GM20431 (cell line): ENCODE data around the gene MARVELD1.
"Not testable (repeated sequence)": the region's sequence is repeated elsewhere in the genome, so short reads cannot be mapped to it uniquely, and the experiment has no call there.

Source experiments
- in situ Hi-C: fragments of 300-500 bp; cut with MseI, MboI; formaldehyde crosslinking; loops from one replicate; pipeline ENCODE4 v1.15.0; 2020; ENCODE audit warnings: low sequenced_read_pairs; ENCODE audit not compliant: unreplicated experiment

MARVELD1 gene

DNA sequence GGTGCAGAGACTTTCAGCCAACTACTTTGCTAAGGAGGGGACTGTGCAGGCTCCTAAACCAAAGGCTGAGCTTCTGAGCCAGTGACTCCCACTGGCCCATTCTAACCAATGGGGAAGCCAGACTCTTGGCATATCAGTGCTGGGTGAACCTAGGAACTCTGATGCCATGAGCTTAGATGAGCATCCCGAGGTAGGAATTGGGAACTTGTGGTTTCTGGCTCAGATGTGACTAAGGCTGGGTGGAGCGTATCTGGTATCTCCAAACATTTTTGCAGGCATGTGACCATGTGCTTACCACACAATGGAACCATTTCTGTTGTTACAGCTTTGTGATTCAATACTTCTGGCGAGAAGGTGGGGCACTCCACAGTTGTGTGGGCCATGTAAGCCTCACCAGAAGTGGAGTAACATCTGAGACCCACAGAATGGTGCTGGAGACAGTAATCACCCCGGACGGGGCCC, 23.9 kb upstream of the MARVELD1 start:
- in situ Hi-C loops: no loop called here

DNA sequence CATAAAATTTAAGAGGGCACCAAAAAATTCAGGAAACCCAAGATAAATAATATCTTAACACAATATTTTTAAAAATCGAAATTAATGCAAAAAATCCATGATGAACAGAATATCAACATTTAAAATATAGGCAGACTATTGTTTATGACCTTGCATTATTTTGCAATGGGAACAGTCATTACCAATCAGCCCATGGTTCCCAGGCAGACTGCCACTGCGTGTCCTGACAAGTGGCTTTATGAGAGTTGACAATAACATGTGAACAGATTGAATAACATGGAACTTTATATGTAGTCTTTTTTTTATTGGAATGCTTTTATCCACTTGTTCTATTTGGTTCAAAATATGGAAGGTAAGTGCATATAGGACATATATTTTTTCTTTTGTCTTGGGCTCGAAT, 23.4 kb upstream of the MARVELD1 start:
- in situ Hi-C loops: no loop called here

DNA sequence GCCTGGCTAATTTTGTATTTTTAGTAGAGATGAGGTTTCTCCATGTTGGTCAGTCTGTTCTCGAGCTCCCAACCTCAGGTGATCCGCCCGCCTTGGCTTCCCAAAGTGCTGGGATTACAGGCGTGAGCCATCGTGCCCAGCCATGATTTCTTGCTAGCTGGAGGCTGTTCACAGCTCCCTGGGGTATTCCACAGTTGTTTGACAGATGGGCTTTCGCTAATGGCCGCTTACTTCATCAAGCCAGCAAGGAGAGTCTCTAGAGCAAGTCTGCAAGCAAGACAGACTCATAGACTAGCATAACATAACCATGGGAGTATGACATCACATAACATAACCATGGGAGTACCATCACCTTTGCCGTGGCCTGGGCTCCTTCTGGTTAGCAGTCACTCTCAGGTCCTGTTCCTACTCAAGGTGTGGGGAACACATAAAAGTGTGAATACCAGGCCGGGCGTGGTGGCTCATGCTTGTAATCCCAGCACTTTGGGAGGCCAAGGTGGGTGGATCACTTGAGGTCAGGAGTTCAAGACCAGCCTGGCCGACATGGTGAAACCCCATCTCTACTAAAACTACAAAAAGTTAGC, 15.4 kb upstream of the MARVELD1 start:
- in situ Hi-C loops: not testable (repeated sequence)

DNA sequence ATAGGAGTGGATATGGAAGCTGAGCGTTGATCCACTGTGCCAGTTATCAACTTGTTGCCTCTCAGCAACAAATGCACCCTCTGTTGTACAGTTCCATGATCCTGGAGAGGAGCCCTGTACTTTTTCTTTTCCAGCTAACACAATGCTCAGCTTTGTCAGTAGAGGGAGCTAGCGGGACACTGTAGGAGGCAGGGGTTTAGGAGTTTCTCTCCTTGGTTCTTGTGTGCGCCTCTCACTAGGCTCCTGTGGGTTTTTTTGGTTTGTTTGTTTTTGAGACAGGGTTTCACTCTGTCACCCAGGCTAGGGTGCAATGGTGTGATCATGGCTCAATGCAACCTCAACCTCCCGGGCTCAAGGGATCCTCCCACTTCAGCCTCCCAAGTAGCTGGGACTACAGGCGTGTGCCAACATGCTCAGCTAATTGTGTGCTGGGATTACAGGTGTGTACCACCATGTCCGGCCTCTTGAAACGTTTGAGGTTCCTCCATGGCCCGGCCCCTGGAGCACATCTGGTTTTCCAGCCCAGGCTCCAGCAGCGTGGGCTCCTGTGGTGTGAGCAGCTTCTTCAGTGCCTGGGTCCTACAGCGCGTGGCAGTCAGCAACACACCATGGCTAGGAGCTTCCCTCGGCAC, 12.0 kb upstream of the MARVELD1 start:
- in situ Hi-C loops: no loop called here

DNA sequence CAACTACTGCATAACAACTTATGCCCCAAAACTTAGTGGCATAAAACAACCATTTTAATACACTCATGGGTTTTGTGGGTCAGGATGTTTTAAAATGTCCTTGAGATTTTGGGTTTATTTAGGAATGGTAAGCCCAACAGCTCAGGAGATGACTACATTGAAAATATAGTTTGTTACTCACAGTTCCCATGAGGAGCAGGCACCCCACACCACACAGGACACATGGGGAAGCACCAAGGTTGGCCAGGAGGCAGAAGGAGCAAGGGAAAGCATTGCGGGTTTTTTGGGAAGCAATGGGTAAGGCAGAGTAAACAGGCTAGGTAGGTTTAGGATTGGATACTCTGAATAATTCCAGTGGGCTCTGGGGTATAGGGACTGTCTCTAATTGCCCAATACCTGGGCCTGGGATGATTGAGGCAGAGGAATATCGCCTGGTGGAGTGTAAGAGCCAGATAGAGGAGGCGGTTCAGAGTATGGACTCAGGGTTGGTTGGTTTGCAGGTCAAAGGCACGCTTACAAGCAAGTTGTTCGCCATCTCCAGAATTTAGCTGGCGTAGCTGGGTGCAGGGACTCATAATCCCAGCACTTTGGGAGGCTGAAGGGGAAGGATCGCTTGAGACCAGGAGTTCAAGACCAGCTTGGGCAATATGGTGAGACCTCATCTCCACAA, 10.0 kb upstream of the MARVELD1 start:
- in situ Hi-C loops: no loop called here

DNA sequence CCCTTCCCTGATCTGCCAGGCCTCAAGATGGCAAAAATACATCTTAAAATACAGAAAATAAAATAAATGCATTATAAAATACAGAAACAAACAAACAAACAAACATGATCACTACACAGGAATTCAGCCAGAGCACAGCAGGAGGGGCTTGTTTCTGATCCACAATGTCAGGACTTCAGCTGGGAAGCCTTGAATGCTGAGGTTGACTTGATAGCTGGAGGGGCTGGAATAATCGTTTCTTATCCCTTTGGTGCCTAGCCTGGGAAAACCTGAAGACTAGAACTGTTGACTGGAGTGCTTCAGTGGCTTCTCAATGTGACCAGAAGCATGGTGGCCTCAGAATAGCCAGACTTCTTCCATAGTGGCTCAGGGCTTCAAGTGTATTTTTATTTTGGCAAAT, 9.2 kb upstream of the MARVELD1 start:
- in situ Hi-C loops: no loop called here

DNA sequence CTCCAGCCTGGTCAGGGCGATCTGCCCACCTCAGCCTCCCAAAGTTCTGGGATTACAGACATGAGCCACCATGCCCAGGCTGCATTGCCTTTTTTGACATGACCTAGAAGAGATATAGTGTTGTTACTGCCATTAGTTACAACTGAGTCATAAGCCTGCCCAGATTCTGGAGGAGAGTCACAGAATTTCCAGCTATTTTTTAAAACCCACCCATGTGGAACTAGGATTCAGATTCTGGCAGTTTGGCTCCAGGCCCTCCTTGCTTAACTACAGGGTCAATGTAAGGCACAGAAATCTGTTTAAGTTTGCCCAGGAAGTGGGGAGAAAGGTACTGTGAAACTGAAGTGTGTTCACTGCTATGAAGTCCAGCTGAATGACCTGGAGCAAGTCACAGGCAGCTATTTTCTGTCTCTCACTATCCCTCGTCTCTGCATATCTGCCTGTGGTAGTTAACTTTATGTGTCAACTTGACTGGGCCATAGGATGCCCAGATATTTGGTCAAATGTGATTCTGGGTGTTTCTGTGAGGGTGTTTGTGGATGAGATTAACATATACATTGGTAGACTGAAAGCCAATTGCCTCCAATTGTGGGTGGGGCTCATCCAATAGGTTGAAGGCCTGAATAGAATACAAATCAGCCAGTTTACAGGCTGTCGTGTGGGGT, 8.4 kb upstream of the MARVELD1 start:
- in situ Hi-C loops: no loop called here

DNA sequence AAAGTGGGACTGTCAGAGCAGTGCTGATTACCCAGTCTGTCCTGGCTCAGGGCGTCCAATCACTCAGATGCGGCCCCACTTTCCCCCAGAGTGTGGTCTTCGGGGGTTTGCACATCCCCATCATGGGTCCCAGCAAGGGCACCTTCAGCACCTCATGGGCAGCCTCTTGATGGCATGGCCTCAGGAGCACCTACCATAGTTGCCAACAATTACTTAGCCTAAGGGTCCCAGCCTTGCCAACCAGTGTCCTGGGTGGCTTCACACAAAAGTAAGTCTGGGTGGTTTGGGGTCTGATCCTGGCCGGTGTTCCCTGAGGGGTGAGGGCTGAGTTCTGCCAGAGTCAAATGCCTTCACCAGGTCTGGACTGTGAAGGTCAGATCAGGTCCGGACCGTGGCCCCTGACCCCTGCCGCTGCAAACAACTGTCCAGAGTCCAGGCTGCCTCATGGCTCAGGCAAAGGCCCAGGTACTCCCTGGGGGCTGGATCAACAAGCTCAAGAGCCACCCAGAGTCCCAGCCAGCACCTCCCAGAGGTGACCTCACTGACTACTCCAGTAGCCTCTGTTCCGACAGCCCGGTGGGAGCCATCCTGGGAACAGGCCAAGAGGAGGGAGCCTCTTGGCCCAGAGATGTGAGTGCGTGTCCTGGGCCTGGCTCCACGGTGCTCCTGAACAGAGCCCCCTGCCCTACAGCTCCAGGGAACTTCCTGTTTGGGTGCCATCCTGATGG, 6.2 kb upstream of the MARVELD1 start:
- in situ Hi-C loops: no loop called here

DNA sequence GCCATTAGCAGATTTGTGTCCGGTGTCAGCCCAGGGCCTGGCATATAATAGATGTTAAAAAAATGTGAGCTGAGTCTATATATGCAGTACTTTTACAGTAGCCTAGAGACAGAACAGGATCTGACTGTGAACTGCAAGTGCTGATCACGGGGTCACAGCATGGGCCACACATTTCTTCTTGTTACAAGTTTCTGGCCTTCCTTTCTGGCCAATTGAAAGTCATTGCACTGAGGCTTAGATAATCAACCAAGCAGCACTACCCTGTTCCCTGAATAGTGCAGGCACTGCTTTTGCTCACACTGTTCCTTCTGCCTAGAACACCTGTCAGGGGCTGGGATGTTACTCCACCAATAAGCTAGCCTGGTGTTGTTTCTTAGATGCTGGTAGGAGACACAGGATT, 5.4 kb upstream of the MARVELD1 start:
- in situ Hi-C loops: no loop called here

DNA sequence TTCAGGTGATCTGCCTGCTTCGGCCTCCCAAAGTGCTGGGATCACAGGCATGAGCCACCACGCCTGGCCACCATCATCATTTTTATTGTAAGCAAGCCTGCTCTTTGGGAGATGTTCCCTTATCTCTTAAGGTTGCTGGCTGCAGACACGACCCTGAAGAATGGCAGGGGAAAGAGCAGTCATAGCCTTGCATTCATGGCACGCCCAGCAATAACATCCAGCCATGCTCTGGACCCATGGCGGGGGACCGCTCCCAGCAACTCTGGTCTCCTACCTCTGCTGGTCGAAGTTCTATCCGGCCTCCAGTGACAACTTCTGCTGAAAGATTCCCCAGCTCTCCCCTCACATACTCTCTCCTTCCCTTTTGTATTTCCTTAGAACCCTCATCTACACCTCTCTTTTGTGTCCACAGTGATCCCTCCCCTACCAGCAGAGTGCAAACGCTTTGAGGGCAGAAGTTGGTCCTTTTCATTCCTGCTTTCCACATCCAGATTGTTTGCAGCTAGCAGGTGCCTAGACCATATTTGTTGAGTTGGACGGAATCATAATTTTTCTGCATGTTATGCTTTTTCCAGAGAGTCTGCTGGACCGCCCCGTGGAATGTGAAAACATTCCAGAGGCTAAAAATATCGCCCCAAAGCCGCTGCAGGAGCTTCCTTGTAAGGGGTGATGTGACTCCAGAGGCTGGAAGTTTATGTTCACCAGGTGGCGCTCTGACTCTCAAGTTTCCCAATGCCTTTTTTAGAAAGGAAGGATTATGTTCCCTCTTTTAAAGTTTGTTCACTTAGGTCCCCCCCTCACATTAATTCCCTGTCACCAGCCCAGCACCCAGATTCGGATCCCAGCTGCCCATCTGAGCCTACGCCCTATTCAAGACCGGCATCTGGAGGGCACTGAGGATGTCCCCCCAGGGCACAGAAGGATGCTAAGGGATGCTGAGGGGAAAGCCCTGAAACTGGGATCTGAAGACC, 4.3 kb upstream of the MARVELD1 start:
- in situ Hi-C loops: no loop called here

DNA sequence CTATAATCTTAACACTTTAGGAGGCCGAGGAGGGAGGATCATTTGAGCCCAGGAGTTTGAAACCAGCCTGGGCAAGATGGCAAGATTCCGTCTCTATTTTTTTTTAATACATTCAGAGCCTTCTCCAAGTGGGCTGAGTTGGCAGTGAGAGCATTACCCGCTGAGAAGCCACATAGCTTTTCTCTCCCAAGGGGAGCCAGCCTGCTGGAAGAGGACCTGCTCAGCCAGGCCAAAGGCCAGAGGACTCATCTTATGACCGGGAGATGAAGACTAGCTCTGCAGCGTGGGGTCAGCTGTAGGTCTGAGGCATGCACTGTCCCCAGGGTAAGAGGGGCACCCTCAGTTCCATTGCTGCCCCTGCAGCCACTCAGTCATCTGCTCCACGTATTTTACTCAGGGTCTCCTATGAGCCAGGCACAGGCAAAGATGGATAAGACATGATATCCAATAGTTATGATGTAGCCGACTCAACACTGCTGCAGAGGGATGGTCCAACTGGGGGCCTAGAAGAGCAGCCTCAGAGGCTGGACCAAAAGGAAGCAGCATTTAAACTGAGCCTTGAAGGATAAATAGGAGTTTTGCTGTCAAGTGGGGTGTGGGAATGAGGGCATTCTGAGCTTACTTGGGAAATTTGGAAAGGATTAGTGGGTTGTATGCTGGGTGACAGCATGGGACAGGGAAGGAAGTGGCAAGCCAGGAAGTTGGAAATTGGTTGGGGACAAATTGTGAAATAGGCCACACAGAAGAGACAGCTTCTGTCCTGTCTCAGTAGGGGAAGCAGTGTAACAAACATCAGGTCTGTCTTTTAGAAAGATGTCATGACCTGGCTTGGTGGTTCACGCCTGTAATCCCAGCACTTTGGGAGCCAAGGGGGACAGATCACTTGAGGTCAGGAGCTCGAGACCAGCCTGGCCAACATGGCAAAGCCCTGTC, 1.6 kb upstream of the MARVELD1 start:
- in situ Hi-C loops: no loop called here

DNA sequence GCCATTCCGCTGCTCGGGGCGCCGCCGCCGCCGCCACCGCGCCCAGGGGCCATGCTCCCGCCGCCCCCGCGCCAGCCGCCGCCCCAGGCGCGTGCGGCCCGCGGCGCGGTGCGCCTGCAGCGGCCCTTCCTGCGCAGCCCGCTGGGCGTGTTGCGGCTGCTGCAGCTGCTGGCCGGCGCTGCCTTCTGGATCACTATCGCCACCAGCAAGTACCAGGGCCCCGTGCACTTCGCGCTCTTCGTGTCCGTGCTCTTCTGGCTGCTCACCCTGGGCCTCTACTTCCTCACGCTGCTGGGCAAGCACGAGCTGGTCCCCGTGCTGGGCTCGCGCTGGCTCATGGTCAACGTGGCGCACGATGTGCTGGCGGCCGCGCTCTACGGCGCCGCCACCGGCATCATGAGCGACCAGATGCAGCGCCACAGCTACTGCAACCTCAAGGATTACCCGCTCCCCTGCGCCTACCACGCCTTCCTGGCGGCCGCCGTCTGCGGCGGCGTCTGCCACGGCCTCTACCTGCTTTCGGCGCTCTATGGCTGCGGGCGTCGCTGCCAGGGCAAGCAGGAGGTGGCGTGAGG, 383 bp downstream of the MARVELD1 start:
- in situ Hi-C loops: no loop called here

DNA sequence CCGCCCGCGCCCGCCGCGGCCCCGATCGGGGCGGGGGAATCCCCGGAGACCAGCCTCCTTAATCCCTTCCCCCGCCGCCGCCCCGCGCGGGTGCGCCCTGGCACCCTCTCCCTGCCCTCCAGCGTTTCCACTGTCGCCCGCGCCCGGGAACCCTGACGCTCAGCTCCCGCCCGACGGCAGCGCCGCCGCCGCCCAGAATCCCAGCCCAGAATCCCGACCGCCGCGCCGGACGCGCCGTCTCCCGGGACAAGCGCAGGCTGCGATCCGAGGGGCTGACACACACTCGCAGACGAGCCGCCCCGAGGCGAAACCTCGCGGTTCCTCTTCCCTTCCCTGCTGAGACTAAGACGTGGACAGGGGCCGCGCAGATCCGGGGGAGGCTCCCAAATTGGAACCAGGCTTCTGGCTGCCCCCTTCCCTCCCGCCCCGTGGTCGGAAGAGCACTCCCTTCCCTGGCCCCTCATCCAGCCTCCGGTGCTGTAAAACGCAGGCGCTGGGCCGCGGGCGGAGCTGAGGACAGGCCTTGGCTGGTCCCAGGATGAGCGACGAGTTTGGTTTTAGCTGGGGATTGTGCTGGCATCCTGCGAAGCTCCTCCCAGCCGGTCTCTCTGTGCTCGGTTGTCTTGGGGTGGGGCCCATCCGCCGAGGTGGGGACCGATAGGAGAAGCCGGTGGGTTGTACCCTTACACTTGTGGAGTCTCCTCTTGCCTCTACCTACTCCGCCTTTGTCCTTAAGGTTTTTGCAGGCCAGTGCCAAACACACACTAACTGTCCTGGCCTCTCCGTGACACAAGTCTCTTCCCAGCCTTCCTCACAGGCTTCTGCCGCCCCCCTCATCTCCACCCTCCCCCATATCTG, 1.1 kb downstream of the MARVELD1 start:
- in situ Hi-C loops: no loop called here

DNA sequence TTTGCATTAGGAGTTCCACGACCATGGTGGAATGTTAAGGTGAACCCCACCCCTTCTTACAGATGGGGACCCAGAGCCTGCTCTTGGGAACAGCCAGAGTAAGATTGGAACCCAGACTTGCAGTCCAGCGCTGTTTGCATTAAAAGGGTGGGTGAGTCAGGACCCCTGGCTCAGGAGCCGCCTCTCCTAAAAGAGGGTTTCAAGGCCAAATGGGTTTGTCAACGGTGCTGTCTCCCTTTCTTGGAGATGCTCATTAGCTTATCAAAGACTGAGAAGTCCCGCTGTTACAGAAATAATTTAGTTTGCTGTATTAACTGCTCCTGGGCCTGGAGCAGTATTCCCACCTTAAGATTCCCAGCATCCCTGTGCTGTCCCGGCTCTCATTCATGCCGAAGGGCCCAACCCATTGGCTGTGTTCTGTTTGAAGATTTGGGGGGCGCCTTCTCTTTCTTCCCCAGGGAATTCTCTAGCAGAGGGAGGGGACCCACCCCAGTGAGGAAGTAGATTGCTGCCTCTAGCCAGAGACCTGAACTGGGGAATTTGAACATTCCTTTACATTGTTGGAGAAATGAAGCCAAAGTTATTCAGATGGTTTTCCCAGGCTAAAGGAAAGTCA, 1.8 kb downstream of the MARVELD1 start:
- in situ Hi-C loops: no loop called here

DNA sequence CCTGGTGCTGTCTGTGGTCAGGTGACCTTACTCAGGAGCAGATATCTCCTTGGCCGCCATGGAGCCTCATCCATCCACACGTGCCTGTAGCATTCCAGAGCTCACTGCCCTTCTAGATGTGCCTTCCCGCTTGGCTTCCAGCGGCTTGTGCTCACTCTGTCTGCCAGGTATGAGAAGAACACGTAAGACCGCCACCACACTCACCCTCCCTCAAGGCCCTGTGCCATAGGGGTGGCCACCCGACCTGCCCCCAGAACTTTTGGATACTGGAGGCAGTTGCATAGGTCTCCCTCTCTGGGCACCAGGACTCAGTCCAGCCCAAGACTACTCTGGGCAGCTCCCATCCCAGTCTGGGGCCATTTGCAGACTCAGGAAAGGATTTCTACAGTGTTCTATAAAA, 4.1 kb downstream of the MARVELD1 start:
- in situ Hi-C loops: no loop called here

DNA sequence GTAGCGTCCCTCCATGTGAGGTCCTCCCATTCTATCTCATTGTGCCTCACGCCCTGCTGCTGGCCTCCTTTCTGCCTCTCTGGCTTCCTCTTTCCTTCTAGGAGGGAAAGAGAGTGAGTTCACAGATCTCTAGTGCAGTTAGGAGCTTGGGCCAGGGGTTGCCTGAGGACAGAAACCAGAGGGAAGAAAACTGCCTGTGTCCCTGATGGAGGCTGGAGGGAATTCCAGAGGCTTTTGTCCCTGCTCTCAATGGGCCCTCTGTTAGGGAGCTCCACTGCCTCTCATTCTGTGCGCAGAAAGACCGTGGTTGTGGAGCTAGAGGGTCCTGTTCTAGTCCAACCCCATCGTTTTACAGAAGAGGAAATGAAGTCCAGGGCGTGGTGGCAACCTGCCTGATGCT, 4.6 kb downstream of the MARVELD1 start:
- in situ Hi-C loops: no loop called here

DNA sequence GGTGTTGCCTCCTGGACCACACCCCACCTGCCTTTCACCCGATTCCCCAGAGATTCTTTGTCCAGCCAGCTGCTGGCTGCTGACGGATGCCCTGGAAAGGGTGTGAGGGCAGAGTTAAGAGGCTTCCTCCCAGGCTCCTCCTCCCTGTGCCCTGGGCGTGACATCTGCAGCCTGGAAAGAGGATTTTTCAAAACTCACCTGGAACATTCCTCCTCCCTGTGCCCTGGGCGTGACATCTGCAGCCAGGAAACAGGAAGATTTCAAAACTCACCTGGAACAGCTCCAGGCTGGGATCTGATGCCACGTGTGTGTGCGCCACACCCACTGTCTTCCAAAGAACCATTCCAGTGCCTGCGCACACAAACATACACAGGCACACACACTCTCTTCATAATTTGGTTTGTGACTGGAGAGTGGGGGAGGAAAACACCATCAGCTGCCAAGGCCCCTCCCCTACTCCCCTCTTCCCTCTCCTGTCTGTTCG, 5.2 kb downstream of the MARVELD1 start:
- in situ Hi-C loops: no loop called here
